GM12892 (cell line): ENCODE measurements around the gene ERICH4.

Source experiments
- POLR2A ChIP-seq: IDR thresholded peaks from 2 replicates; pipeline ENCODE4 v1.6.1; 2011; ENCODE audit warnings: low read depth, low read length, control low read depth
- POLR2AphosphoS5 ChIP-seq: IDR thresholded peaks from 2 replicates; pipeline ENCODE4 v1.6.1; 2011; ENCODE audit warnings: low read depth, low read length, control low read depth
- TAF1 ChIP-seq: IDR thresholded peaks from 2 replicates; pipeline ENCODE4 v1.6.1; 2011; ENCODE audit warnings: low read depth, mild to moderate bottlenecking, control low read depth, low read length, borderline replicate concordance

- no peak for TF ChIP-seq POLR2A
- TF ChIP-seq POLR2AphosphoS5: no peak
- no peak for TF ChIP-seq TAF1
These were observed 14.3 kb downstream of the ERICH4 start for GRCh38 chr19:41457241-41457640.
